HG03571 (cell line): ENCODE measurements around the gene PRKRA.
"Not testable (repeated sequence)": the region's sequence is repeated elsewhere in the genome, so short reads cannot be mapped to it uniquely, and the experiment has no call there.

Experiments used
- ATAC-seq: cut with Tn5 transposase; IDR thresholded peaks from one replicate; pipeline ENCODE4 v1.9.1; 2021; ENCODE audit not compliant: unreplicated experiment

Gene PRKRA

GRCh38 chr2:178414266-178415247, 36.4 kb downstream of the PRKRA start:
- ATAC-seq = peak; percentile 84

GRCh38 chr2:178413472-178414265, 37.3 kb downstream of the PRKRA start:
- peak; percentile 82 for ATAC-seq

GRCh38 chr2:178412453-178412852, 38.5 kb downstream of the PRKRA start:
- not testable (repeated sequence) for ATAC-seq

GRCh38 chr2:178412047-178412446, 38.9 kb downstream of the PRKRA start:
- no peak for ATAC-seq

GRCh38 chr2:178409261-178409660, 41.7 kb downstream of the PRKRA start:
- no peak for ATAC-seq

- ATAC-seq = peak; percentile 100
These were observed 46.6 kb downstream of the PRKRA start for GRCh38 chr2:178404368-178404767.

GRCh38 chr2:178403671-178404306, 47.2 kb downstream of the PRKRA start:
- ATAC-seq = peak; percentile 36

GRCh38 chr2:178401994-178402437, 49.0 kb downstream of the PRKRA start:
- ATAC-seq = no peak

- peak; percentile 76 for ATAC-seq
These were observed 53.9 kb downstream of the PRKRA start for GRCh38 chr2:178397002-178397605.

GRCh38 chr2:178395941-178396570, 54.9 kb downstream of the PRKRA start:
- ATAC-seq = no peak

GRCh38 chr2:178395295-178395694, 55.7 kb downstream of the PRKRA start:
- no peak for ATAC-seq

- ATAC-seq = no peak
These were observed 56.1 kb downstream of the PRKRA start for GRCh38 chr2:178394859-178395258.

GRCh38 chr2:178392215-178392614, 58.8 kb downstream of the PRKRA start:
- ATAC-seq = no peak

GRCh38 chr2:178391701-178392100, 59.3 kb downstream of the PRKRA start:
- ATAC-seq = no peak

- no peak for ATAC-seq
These were observed 62.7 kb downstream of the PRKRA start for GRCh38 chr2:178388287-178388686.

GRCh38 chr2:178386986-178387597, 63.9 kb downstream of the PRKRA start:
- no peak for ATAC-seq

GRCh38 chr2:178385595-178386148, 65.3 kb downstream of the PRKRA start:
- no peak for ATAC-seq

GRCh38 chr2:178383718-178384117, 67.3 kb downstream of the PRKRA start:
- no peak for ATAC-seq
